NCI-H1417 treated with DMSO at 0.1 percent for 48 hours (cell line): ENCODE results near the gene MED13L.
"Not testable (repeated sequence)": the region's sequence is repeated elsewhere in the genome, so short reads cannot be mapped to it uniquely, and the experiment has no call there.

Experiments used
- DNase-seq: peaks from one replicate; lab custom pipeline; 2025; lab: John Stamatoyannopoulos, UW

The MED13L gene

DNA sequence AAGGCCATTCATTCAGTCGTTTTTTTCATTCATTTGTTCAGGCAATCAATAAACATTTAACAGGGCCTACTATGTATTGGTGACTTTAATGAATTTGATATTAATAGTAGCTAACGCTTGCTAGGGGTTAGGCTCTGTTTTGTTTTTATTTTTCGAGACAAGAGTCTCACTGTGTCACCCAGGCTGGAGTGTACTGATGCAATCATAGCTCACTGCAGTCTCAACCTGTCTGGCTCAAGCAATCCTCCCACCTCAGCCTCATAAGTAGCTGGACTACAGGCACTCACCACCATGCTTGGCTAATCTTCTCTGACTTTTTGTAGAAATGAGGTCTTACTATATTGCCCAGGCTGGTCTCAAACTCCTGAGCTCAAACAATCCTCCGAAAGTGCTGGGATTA, 25.6 kb upstream of the MED13L start:
- no peak for DNase-seq

DNA sequence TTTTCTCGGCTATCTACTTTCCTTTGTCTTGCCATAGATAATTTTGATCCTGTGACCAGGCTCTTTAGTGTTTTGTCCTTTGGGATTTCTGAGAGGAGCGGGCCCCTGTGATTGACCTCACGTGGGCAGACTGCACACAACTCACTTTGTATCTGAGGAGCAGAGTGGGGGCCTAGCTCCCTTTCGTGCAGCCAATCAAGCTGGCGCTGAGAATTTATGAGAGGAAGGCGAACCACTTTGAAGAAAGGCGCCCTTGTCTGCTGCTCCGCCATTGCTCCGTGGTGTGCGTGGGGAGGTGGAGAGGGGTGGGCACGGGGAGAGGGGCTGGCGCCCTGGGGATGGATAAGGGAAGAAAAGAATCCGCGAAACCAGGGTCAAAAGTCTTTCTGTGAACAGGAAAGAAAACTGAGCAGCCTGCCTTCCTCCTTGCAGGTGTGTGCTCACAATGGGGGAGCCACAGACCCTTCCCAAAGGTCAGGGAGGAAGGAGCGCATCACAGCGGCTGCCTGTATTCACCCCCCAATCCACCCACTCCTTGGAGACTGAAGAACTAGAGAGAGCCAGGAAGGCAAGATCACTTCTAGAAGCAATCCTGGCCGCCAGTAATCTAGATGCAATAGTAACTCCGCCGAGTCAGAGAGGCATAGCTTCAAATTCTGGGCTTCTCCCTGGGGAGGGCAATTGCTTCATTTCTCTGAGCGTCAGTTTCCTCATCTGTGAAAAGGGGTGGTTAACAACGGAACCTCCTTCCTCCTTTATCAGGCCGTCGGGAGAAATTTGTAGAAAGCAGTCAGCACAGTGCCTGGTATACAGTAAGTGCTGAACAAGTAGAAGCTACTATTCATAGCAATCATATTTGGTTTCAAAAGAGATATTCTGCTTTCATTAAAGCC, 24.9 kb upstream of the MED13L start:
- DNase-seq = no peak

GRCh38 chr12:116301621-116302020, 24.1 kb upstream of the MED13L start:
- no peak for DNase-seq

DNA sequence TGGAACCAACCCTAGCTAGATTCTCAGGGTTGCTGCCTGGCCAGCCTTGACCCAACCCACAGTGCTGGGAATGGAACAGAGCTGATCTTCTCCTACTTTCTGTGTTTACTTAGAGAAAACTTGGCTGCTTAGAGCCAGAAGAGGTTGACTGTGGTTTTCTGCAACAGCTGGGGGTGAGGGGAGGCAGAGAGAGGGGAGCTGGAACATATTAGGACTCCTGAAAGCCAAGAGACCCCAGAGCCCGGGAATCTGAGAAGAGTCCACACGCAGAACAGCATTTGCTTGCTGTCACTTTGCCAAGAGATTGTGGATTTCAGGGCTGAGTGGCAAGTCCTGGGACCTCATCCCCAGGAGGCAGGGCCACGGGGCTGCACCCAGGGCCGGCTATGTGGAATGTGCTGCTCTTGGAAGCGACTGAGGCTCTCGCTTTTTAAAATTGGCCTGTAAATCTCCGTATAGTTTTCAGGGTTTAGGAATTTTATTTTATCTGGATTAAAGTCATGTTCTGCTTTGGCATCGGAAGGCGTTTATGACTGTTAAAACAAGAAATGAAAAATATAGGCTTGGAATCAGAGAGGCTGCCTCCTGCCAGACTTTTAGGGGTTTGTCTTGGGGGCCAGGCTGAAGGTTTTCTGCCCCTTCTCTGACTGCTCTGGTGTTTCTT, 22.3 kb upstream of the MED13L start:
- DNase-seq = no peak

DNA sequence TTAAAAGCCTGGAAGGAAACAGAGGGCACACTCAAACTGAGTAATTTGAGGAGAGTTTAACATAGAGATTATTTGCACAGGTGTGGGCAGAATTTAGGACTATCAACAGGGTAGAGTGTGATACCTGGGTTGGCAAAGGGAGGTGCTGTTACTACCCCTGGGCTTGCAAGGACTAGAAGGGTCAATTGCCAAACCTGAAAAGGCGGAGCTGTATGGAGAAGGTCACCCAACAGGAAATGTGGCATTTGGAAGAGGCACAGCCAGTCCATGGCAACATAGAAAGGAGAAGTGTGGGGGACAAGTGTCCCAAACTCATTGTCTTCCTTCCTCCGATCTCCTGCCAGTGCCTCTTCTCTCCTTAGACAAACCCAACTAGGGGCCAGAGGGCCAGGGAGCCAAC, 21.6 kb upstream of the MED13L start:
- DNase-seq = no peak

DNA sequence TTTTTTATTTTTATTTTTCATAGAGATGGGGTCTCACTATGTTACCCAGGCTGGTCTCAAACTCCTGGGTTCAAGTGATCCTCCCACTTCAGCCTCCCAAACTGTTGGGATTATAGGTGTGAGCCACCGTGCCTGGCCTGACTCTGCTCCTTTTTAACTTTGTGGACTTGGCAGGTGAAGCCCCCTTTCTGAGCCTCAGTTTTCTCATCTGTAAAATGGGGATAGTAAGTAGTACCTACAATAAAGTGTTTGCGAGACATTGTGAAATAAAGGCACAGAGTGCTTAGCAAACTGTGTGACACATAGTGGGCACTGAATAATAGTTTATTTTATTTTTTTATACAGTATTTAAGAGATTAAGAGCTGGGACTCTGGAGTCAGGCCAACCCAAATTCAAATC, 21.1 kb upstream of the MED13L start:
- DNase-seq = no peak

DNA sequence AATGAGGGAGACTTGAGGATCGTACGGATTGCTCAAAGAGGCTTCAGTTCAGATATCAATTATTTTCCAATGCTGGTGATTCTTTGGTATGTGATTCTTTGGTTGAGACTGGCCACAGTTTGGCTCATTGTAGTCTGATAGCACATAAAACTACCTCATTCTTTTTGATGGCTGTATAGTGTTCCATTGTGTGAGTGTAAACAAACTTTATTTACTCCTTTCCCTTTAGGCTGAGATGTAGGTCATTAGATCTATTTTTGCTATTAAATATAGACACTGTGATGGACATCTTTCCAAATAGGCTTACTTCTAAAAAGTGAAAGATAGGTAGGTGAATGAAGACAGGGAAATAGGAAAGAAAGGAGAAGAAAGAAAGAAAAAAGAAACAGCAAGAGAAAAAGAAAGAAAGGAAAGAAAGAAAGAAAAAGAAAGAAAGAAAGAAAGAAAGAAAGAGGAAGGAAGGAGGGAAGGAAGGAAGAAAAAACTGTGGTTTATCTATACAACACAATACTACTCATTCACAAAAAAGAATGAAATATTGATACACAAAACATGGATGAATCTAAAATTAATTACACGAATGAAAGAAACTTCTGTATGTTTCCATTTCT, 19.8 kb upstream of the MED13L start:
- DNase-seq = no peak

GRCh38 chr12:116295327-116296263, 18.1 kb upstream of the MED13L start:
- no peak for DNase-seq

- DNase-seq = no peak
These were observed 17.1 kb upstream of the MED13L start for GRCh38 chr12:116294454-116295165.

DNA sequence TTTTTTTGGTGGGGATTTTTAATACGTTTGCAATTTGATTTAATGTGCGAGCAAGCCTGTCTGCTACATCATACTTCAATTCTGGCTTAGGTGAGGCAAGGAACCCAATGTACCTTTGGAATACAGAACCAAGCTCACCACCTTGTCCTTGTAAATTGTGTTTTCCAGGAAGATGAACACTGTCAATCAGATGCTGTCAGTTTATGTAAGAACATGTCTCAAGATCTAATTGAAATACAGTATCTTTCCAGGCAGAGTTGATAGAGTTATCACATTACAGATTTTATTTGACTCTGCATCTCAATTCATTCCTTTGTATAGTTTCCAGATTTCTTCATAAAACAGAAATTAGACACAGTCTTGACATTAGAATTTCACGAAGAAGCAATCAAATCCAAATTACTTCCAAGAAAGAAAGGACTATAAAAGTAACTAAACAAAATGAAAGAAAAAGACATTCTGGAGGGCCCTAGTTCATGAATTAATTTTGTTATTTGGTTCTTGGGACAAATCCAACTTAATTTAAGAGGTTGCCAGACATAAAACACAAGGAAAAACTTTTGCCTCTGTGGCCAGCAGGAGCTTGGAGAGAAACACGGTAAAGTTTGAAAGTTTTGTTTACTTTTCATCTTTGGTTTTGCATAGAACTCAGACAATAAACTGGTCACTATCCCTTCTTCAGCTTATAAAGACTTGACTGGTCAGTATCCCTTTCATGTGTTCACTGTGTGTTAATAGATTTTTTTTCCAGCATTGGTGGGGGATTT, 16.4 kb upstream of the MED13L start:
- no peak for DNase-seq

- DNase-seq = no peak
These were observed 13.7 kb upstream of the MED13L start for GRCh38 chr12:116291218-116291617.

- no peak for DNase-seq
These were observed 11.2 kb upstream of the MED13L start for GRCh38 chr12:116288735-116289134.

GRCh38 chr12:116287842-116288301, 10.4 kb upstream of the MED13L start:
- no peak for DNase-seq

DNA sequence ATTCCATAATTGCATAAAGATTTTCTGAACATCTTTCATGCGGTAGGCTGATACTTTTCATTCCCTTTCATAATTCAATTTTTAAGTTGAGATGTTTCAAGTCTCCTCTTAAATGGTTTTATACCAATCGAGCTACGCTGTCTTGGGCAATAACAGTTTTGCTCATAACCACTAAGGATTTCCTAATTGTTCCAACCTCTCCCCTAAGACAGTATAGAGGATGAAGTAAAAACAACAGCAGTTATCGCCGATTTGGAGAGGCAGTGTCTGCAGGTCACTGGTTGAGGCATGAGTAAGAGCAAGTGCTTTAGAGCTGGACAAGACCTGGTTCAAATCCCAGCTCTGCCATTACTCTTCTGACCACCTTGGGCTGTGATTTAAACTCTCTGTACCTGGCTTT, 6.9 kb upstream of the MED13L start:
- DNase-seq = no peak

DNA sequence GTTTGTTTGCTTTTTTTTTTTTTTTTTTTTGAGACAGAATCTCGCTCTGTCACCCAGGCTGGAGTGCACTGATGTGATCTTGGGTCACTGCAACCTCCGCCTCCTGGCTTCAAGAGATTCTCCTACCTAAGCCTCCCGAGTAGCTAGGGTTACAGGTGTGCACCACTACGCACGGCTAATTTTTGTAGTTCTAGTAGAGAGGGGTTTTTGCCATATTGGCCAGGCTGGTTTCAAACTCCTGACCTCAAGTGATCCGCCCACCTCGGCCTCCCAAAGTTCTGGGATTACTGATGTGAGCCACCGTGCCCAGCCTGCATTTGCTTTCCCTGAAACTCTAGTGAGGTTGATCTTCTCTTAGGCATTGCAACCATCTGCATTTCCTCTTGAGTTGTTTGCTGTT, 6.4 kb upstream of the MED13L start:
- DNase-seq = not testable (repeated sequence)

DNA sequence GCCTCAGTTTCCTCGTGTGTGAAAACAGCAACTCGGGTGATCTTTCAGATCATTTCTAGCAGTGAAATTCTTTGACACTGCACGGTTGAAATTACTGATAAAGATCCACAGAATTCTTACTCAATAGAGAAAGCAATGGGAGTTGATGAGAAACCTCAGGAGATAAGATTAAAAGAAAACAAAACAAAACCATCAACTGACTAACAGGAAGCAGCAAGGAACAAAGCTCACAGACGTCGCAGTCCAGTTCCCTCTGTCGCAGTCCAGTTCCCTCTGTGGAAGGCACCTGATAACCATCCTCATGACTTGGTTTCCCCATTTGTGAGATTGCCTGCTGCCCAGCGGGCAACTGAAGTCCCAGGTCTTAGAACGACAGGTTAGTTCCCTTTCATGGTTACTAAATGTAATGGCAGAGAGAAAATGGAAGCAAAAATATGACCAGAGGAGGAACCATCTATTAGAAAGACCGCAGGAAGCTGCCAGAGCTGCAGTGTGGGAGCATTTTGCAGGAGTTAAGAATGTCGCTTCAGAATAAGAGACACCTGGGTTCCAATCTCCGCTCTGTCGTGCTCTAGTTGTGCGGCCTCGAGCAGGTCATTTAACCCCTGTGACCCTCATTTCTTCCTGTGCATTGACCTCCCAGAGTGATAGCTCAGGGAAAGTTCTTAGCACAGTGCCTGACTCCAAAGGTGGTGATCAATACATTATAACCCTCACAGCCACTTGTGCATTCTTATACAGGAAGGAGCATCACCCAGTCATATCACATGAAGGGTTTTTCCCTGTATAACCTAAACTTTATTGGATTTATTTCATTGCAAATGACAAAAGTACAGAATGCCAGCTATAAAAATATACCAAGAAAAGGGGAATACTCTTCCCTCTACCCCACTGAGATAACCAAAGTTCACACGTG, 5.1 kb upstream of the MED13L start:
- no peak for DNase-seq

- no peak for DNase-seq
These were observed 3.2 kb upstream of the MED13L start for GRCh38 chr12:116280595-116281290.

GRCh38 chr12:116278667-116279066, 1.2 kb upstream of the MED13L start:
- DNase-seq = no peak

DNA sequence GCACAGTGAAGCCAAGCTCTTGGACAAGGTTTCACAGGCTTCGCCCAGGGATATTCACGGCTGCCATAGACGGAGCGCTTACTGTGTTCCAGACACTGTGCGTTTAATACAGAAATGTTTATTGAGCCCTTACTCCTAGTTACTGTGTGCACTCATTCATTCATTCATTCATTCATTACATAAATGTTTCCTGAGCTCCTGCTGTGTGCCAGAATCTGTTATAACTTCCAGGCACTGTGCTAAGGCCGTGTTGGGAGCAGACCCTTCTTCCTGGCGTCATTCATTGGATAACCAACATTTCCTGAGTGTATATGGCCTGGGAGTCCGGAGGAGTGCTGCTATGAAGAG, 760 bp upstream of the MED13L start:
- DNase-seq = no peak
